ENCODE data around the gene KRT10.

The KRT10 gene

GRCh38 chr17:40848583-40849235 is 26.3 kb upstream of the KRT10 start:
- TF ChIP-seq ZFX (IDR thresholded peaks at IDR 0.05; ENCODE audit: borderline replicate concordance): no peak
- TF ChIP-seq, protein P1, sequence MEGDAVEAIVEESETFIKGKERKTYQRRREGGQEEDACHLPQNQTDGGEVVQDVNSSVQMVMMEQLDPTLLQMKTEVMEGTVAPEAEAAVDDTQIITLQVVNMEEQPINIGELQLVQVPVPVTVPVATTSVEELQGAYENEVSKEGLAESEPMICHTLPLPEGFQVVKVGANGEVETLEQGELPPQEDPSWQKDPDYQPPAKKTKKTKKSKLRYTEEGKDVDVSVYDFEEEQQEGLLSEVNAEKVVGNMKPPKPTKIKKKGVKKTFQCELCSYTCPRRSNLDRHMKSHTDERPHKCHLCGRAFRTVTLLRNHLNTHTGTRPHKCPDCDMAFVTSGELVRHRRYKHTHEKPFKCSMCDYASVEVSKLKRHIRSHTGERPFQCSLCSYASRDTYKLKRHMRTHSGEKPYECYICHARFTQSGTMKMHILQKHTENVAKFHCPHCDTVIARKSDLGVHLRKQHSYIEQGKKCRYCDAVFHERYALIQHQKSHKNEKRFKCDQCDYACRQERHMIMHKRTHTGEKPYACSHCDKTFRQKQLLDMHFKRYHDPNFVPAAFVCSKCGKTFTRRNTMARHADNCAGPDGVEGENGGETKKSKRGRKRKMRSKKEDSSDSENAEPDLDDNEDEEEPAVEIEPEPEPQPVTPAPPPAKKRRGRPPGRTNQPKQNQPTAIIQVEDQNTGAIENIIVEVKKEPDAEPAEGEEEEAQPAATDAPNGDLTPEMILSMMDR (IDR thresholded peaks at IDR 0.05): no peak
- H3K27ac ChIP-seq: no peak overlapping the region

DNA sequence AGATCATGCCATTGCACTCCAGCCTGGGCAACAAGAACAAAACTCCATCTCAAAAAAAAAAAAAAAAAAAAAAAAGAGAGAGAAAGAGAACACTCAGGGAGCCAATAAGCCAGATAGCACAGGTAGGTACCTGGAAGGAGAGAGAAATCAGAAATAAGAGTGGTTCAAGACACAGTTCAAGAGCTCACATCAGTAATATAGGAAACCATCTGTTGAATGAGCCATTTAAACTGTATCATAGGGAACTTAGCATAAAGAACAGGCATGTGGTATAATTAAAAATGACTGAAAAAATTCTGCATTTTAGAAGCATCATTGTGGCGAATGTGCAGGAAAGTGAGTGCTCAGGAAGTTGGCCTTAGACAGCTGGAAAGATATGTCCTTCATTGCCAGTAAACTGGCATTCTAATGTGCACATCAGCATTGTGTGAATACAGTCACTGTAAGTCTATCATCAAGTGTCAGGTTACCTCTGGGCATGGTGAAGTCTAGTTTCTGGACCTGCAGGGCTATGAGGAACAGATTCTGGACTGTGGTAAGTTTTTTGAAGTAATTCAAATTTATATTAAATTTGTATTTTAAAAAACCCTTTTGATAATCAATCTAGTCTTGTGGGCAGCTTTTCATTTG is 24.2 kb upstream of the KRT10 start:
- H3K27ac ChIP-seq: no peak overlapping the region
- TF ChIP-seq ZFX (IDR thresholded peaks at IDR 0.05; ENCODE audit: borderline replicate concordance): no peak
- TF ChIP-seq, protein P1 (IDR thresholded peaks at IDR 0.05): no peak

GRCh38 chr17:40844671-40845107 is 22.3 kb upstream of the KRT10 start:
- H3K27ac ChIP-seq: no peak overlapping the region
- no peak for TF ChIP-seq ZFX (IDR thresholded peaks at IDR 0.05; ENCODE audit: borderline replicate concordance)
- TF ChIP-seq, protein P1 (IDR thresholded peaks at IDR 0.05): no peak

GRCh38 chr17:40843242-40843641 is 20.8 kb upstream of the KRT10 start:
- no peak overlapping the region for H3K27ac ChIP-seq
- TF ChIP-seq ZFX (IDR thresholded peaks at IDR 0.05; ENCODE audit: borderline replicate concordance): no peak
- TF ChIP-seq, protein P1 (IDR thresholded peaks at IDR 0.05): no peak

DNA sequence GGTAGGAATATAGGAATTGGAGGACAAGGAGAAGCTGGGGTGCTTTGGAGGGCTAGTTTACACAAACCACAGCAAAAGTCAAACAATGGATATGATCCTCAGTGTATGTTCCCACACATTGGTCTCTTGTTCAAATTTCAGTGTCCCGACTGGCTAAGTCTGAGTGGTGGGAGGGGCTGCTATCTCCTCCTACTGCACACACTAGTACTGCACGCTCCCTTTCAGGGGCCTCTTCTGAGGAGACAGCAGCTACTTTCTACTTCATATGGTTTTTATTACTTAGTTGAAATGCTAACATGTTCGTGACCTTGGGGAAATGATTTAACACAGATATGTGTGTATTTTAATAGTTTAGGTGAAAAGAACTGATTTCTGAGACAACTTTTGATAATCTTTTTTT is 18.8 kb upstream of the KRT10 start:
- no peak overlapping the region for H3K27ac ChIP-seq

GRCh38 chr17:40839194-40839593 is 16.8 kb upstream of the KRT10 start:
- no peak overlapping the region for H3K27ac ChIP-seq
- no peak for TF ChIP-seq ZFX (IDR thresholded peaks at IDR 0.05; ENCODE audit: borderline replicate concordance)
- TF ChIP-seq, protein P1 (IDR thresholded peaks at IDR 0.05): no peak

More for the DNA sequence above, 18.8 kb upstream of the KRT10 start:
- TF ChIP-seq ZFX (IDR thresholded peaks at IDR 0.05; ENCODE audit: borderline replicate concordance): no peak
- TF ChIP-seq, protein P1 (IDR thresholded peaks at IDR 0.05): no peak

DNA sequence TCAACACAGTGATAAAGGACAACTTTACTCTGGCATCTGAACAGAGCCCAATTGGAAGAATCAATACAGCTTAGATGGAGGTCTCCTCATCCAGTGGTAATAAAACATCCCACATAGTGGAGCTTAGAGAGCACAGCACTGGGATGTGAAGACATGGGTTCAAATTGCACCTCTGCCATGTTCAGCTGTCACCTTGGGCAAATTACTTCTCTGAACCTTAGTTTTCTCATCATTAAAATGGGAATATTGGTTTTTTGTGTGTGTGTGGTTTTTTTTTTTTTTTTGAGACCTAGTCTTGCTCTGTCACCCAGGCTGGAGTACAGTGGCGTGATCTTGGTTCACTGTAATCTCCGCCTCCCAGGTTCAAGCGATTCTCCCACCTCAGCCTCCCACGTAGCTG is 13.6 kb upstream of the KRT10 start:
- TF ChIP-seq ZFX (IDR thresholded peaks at IDR 0.05; ENCODE audit: borderline replicate concordance): no peak
- TF ChIP-seq, protein P1 (IDR thresholded peaks at IDR 0.05): no peak
- H3K27ac ChIP-seq: no peak overlapping the region

Data from 22Rv1 (cell line).